Measurements from ENCODE around the gene DCLRE1B.

The DCLRE1B gene

GRCh38 chr1:113950908-113951307, 45.8 kb downstream of the DCLRE1B start:
- DNase-seq, result no peak

GRCh38 chr1:113951719-113952118, 46.6 kb downstream of the DCLRE1B start:
- DNase-seq, result no peak

GRCh38 chr1:113957984-113958383, 52.9 kb downstream of the DCLRE1B start:
- DNase-seq, result no peak

DNA sequence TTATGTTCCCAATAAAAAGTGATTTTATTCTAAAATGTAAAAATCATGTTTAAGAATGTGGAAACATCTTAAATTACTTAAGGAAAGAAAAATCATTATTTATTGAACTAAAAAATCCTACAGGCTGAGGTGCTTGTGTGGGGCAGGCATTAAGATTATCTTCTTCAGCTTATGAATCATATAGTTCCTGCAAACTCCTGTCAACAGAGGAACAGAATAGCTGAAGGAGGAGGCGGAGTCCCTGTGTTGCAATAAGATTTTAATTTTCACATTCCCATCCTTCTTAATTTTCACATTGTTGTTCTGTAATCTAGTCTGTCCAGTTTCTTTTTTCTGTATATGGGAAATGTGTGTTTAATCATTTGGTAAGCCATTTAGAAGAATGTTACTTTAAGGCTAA, 53.6 kb downstream of the DCLRE1B start:
- DNase-seq, result no peak

DNA sequence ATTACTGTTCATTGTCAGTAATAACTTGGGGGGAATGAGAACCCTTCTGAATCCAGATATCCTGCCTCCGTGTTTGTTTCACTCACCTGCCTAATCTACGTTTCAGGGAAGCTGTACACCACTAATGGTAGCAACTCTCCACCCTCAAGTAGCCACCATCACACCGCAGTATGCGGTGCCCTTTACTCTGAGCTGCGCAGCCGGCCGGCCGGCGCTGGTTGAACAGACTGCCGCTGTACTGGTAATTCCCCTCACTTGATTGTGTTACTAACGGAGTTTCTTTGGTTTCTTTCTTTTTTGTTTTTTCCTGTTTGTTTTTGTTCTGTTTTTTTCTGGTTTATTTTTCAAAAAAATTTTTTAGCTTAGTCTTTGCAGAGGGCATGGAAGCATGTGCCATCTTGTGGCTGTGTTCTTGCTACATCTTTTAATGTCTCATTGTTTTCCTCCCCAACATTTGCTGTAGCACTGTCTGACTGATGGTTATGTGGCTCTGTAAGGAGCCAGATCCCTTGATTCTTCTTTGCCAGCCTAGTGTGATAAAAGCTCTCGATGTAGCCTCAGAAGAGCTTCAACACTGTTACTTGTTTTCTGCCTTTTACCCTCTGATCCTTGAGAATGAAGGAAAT, 58.3 kb downstream of the DCLRE1B start:
- DNase-seq, result no peak
